Skin of body (tissue), 2 donors: ENCODE measurements around the gene HS3ST3B1. TPM values are rescaled to one million over a fixed set of nuclear protein-coding genes. Genes with fewer than 3 reads are reported as not detected.

Source experiments
- DNase-seq: peaks from one replicate; lab custom pipeline; 2025; lab: John Stamatoyannopoulos, UW
- total RNA-seq: library from RNA; depleted of rRNA; stranded (reverse); fragments of >200 nt; gene quantifications from one replicate; pipeline ENCODE4 v1.2.3, GENCODE V29; 2014

HS3ST3B1 gene
- total RNA-seq, 1 donor from 2014 or later = 5.3 TPM

DNA sequence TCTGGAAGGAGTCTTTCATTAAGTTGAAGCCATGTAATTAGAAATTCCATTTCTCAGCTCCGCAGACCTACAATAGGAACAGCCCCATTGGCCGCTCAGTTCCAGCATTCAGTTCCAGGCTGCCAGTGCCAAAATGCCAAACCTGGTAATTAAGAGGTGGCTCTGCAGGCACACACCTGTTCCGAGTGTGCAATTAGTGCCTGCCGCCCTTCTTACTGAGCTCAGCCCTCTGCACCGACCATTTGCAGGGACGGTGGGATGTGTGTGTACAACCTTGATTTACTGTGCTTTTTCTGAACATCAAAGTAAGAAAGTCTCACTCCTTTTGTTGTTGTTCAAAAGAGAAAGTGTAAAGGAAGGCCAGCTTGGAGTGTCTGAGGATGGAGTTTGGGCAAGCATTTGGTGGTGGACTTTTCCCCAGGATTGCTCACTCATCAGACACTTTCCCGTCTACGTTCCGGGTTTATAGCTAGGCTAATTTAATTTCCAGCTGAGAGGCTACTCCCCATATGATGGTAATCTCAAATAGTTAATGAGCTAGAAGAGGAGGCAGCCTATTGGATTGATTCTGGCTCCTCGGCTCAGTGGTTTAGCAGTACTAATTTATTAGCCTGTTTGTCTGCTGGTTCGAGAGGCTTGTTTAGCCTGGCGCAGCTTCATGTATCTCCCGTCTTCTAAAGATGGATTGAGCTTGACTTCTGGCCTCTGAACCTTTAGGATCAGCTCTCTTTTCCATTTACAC is 20.0 kb downstream of the HS3ST3B1 start:
- DNase-seq = no peak

DNA sequence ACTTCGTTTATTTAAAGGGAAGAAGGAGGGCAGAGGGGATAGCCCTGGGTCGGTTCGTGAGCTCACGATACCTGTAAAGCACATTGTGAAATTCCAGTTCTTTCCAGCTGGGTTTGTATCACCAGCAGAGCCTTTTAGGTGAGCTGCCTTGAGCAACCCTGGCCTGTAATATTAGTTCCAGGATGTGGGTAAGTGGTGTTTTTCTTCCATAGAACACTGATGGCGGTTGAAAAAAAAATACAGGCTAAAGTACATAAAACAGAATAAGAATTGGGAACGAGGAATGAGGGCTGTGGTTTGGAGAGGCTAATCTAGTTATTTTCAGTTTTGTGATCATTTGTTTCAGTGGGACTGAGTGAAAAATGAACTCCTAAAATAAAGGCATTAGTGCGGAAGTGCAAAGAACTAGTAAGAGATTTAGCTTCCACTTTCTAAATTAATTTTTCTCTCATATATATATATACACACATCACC is 20.6 kb downstream of the HS3ST3B1 start:
- no peak for DNase-seq

DNA sequence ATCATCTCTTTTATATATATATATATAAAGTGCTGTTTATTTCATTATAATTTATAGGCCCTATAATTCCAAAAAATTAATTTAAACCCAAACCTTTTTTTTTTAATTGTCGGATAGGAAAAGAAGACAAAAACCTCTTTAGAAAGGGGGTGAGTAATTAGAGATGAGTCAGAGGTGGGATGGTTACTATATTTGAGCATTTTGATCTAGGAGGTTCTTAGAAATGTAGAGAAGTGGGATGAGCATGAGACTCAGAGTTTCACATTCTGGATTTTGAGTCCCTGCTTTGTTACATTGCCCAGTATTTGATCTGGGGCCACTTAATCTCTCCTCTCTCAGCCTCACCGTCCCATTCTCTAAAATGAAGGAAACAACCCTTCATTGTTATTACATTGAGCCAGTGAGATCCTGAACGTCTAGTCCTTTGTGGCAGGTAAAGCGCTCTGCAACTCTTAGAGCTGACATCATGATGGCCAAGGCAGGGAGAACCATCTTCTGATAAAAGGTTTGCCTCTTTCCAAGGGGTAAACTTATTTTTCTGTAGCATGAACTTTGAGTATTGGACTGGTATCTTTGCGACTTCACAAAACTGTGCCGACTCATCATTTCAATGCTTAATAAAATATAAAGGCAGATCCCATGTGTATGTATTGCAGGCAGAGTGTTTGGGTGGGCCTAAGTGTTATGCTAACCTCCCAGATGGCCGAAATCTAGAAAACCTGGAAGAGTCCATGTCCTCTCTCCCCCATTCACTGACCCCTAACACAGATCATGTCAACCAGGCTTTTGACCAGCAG is 21.3 kb downstream of the HS3ST3B1 start:
- no peak for DNase-seq

DNA sequence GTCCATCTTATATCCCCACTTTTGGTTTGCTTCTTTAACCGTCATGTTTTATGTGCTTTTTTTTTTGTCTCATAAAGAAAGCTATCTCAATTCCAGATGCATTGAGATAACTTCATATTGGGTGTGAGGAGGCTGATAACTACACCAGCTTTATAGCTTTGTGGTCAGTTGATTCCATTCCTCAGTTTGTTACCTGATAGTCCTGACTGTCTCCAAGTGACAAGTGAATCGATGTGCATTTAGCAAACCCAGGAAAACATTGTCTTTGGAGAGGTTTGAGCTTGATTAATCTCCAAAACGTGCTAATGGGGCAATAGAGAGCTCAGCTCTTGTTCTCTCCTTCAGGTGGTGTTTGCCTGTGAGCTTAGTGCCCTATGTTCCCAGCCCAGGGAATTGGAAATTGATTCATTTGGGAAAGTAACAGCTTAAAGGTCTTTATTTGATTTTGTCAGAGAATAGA is 22.7 kb downstream of the HS3ST3B1 start:
- no peak for DNase-seq

DNA sequence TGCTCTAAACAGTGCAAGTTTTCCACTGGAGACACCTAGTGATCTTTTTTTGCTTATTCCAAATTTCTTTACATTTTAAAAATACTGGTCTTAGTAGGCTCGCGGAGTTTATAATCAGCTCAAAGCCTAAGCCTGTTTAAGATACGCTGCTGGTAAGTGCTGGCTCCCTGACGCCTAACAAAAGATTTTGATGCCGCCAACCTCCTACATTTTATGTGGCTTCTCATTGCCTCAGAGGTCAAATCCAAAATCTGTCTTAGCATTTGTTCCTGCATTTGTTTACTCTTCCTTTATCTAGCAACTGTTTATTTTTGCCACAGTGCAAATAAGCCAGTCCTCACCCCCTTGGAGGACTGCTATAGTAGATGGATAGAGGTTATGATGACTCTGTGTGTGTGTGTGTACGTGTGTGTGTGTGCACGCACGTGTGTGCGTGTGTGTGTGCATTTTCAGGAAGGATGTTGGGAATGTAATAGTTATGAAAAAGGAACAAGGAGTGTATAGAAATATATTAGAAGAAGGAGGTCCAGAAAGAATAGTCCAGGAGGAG is 24.8 kb downstream of the HS3ST3B1 start:
- DNase-seq = no peak

DNA sequence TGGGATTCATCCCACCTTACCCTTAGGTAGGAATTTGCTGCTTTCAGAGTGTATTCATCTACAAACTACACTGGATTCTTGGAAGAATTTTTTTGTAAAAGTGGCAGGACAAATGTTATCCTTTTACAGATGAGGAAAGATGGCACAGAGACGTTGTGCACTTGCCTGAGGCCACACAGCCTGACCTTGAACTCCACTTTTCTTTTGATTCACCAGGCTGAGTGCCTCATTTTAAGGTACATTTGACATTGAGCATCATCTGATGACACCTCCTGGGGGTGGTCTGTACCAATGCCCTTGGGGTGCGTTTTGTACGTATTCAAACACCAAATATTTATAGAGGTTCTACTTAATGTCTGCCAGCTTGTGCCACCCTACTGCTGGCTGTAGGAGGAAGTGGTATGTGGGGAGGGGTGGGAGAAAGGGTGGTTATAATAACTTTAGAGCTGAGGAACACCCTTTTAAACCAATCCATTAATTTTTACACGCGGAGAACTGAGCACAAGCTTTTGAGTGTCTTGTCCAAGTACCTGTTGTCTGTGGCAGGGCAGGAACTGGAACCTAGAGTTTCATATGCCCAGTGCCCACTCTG is 29.1 kb downstream of the HS3ST3B1 start:
- DNase-seq = no peak

DNA sequence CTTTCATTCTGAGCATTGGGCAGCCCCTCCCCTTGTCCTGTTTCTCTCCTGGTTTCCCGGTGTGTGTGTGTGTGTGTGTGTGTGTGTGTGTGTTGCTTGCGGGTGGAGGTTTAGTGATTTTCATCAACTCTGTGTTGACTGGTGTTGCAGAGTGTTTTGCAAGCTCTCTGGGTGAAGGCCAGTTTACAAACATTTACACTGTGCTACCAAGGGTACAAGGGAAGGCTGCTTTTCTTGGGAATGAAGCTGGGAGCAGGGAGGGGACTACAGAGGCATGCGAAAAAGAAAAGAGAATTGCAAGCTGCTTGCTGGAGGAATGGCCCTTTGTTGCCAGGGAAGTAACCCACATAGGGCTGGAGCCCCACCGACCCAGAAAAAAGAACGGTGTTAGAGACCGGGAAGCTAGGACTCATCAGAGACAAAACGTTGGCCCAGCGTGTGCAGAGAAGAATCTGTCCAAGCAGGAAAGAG is 29.6 kb downstream of the HS3ST3B1 start:
- no peak for DNase-seq

DNA sequence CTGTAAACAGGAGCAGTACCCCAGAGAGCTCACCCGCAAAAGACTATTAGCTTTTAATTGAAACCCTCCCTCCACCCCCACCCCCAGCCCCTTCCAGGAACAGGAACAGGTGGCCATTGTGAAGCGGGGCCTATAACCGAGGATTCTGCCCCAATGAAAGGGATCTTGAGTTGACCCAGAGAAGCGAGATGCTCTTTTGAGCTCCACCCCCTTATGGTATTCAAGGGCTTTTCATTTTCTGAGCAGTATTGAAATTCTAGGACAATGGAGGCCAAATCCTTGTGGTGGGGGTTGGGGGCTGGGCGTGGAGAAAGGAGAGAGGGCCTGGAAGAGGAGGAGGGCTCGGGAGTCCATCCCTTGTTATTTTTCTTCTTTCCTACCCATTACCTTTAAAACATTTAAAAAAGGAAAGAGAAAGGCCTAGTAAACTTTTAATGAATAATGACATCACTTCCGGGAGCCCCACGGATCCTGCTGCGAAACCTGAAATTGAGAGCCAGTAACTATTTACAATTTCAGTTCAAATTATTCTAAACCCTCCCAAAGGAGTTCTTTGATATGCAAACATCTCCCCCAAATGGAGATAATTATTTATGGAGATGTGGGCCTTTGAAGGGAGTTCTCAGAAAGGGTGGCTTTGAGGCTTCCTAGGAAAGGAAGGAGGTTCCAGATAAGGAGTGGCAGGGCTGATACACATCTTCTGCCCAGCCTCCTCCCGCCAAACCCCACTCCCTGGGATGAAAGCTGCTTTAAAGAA is 30.5 kb downstream of the HS3ST3B1 start:
- no peak for DNase-seq

DNA sequence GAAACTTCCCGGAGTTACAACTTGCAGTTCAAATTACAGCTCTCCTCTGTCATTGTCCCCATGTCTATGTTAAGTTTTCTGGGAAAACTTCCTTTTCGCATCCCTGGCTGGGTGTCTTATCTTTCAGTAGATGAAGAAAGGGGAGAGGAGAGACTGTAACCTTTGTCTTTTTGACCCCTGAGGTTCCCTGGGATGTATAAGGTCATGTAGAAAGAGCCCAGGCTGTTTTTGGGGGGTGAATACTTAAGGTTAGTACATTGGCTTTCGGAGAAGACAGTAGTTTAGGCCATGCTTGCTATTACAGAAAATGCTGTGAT is 31.1 kb downstream of the HS3ST3B1 start:
- no peak for DNase-seq

DNA sequence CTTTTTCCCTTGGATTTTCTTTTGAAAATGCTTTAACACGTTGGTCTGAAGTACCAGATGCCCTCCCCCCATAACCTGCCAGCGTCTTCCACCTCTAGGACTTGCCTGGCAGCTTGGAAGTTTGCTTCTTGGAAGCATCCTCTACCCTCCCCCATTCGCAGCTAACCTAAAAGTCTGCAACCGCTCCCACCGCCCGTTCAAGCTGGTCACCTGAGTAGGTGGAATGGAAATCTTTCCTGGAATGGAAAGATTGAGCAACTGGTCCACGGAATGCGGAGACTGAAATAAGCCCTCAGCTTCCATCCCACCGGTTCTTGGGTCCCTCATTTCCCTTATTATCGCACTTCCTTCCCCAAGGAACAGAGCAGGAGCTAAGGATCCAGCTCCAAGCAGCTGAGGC is 31.4 kb downstream of the HS3ST3B1 start:
- DNase-seq = no peak

DNA sequence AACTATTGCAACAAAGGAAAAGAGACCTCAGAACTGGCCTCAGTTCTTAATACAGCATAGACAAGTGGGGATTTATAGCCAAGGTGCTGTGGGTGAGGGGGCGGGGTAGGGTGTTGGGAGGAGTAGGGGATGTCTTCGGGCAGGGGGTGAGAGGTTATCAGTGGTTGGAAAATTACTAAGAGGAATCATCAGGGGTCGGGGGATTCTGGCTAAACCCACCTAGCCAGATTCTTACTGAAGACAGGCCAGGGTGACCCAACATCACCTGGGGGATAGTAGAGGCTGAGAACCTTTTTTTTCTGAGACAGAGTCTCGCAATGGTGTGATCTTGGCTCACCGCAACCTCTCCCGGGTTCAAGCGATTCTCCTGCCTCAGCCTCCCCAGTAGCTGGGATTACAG is 32.6 kb downstream of the HS3ST3B1 start:
- DNase-seq = no peak

DNA sequence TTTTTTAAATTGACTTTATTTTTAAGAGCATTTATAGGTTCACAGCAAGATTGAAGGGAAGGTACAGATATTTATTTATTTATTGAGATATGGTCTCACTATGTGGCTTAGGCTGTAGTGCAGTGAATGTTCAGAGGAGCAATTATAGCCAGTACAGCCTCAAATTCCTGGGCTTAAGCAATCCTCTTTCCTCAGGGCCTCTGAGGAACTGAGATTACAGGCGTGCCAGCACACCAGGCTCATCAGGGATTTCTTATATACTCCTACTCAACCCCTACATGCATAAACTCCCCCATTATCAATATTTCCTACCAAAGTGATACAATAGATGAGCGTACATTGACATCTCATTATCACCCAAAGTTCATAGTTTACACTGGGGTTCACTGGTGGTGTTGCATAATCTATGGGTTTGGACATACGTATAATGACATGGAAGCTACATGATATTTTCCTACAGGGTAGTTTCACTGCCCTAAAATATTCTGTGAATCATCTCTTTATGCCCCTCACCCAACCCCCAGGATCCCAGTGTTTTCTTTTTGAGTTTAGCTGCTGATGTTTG is 33.5 kb downstream of the HS3ST3B1 start:
- no peak for DNase-seq

DNA sequence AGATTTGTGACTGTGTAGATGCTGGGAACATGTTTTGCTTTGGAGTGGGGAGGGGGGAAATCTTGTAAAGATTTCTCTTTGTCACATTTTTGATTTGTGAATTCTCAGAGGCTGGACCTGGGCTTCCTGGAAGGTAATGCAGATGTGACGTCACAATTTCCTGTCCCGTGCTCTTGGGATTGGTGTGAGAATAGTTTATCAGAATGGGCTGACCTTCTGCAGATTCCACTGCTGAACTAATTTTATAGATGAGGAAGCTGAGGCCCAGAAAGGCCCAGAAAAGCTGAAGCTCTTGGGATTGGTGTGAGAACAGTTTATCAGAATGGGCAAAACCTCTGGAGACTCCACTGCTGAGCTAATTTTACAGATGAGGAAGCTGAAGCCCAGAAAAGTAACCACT is 34.0 kb downstream of the HS3ST3B1 start:
- no peak for DNase-seq

DNA sequence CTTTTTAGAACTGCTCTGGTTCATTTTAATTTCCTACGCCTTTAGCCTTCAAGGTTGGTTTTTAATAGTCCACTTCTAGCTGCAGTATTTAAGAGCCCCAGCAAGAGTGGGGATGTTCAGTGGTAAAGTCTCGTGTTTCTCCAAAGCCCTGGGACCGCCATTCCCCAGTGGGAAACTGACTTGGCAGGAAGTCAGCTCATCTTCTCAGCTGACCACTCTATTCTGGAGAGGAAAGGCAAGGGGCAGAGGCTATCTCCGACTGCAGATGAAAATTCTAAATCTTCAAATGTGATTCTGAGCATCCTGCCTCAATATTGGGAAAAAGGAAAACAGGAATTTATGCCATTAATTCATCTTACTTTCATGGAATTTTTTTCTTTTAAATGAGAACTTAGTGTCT is 35.5 kb downstream of the HS3ST3B1 start:
- DNase-seq = no peak

DNA sequence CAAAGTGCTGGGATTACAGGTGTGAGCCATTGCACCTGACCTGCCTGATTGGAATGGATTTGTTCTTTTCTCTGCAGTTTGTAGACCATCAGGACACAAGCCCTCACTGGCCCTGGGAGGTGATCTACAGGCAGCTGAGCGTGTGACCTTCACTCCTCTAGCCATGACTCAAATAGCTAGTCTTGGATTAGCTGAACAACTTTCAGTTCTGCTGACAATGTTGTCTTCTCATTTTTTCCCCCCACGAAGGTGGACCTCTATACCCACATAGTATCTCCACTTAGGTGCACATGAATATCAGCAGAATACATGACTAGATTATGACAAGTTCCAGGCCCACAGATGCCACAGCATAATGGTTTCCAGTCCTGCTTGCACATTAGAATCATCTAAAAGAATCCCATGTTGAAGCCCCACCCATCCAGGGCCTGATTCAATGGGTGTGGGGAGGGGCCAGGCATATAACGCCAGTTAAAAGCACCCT is 36.8 kb downstream of the HS3ST3B1 start:
- no peak for DNase-seq

DNA sequence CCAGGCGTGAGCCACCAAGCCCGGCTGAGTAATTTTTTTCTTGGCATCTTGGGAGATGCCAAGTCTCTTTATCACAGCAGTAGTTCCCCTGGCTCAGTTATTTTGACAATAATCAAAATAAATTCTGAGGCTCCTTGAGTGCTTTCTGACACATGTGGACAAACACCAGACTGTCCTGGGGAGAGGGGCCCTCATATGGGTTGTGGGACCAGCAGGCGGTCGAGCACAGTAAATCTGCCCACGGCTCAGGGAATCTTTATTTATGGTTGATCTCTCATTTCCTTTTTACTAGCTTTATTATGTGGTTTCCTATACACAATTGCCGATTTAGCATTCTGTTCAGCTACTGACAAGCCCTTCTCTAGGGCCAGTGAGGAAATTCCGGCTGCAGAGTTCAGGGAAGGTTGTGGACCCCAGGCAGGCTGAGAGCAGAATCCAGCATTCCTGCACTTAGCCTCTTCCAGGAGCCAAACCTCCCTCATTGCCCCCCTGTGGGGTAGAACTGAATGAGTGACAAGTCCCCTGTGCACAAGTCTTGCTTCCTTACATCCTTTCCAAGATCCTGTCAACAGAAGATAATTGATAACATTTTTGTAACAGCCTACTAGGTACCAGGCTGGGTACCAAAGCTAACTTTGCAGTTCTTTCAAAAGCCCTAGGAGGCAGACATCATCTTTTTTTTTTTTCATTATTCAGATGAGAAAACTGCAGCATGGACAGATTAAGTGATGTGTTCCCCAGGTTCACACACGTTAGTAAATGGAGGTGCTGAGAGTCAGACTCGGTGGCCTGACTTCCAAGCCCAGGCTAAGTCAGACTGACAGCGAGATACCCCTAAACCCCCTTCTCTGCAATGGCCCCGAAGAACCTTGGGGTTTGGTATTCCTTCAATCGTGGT is 40.2 kb downstream of the HS3ST3B1 start:
- no peak for DNase-seq

DNA sequence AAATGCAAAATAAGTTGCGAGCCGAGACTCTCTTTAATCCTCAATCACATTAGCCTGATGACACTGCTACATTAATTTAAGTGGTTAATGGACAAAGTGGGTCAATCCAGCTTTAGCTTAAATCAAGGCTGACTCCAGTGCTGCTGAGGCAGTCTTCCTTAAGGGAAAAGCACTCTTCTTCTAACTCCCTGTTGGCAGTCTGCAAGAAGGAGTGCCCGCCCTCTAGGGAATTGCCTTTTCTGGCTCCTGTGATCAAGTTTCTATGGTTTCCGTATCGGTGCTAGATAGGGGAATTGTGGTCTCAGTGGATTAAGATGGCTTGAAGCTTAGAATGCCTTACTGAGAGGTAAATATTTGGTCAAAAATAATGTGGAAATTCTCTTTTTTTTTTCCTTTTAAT is 41.0 kb downstream of the HS3ST3B1 start:
- DNase-seq = no peak

DNA sequence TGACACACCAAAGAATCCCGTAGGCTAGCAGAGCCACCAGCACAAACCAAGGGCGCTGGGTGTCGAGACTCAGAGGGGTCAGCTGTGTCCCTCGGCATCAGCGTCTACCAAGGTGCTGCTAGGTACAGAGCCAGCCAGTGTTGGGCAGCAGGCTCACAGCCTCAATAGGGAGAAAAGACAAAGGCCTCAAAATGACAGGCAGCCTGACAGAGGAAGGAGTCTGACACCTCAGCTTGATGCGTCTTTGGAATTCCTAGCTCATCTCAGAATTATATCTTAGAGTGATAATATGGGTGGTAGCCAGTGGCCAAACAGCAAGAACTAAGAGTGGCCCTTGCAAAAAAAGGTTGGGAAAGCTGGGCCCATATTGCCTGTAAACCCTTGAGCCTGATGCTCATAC is 45.9 kb downstream of the HS3ST3B1 start:
- DNase-seq = no peak

DNA sequence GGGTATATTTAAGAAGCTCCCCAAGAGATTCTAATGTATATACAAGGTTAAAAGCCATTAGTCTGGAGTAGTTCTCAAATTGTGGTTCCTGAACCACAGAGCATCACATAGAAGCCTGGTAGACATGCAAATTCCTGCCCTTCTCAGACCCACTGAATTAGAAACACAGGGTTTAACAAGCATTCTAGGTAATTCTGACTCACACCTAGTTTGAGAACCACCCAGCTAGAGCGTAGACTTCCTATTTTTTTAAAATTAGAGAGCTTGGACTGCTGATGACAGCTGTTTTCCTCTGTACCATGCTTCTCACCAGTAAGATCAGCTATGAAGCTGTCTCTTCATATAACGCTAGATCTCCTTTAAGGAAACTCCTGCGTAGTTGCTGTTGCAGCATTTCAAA is 50.6 kb downstream of the HS3ST3B1 start:
- DNase-seq = no peak

DNA sequence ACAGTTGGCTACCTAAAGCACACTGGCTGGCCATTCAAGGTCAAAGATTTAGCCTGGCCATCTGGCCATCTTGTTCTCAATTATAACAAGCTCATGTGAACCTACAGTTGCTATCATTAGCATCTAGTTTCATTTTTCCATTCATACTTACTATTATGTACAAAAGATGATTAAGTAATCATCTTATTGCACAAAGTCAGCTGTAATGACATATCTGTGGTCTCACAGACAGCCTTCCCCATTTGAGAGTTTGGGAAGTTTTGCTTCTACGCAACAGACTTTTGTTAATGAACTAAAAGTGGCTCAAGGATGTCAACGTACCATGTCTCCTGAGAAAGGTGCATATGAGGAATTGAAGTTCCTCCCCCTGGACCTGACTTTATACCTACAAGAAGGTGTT is 51.3 kb downstream of the HS3ST3B1 start:
- no peak for DNase-seq
